GM12878 (cell line): ENCODE measurements around the gene DIP2A. TPM values are rescaled to one million over a fixed set of nuclear protein-coding genes. Genes with fewer than 3 reads are reported as not detected.

ENCODE experiments used
- ATAC-seq: fragments of 200-7000 bp; cut with Tn5 transposase; 3 replicates; pipeline ENCODE4 v1.9.1; 2020; ENCODE audit warnings: mild to moderate bottlenecking, moderate library complexity
- BruUV-seq: library from RNA; stranded (reverse); fragments of 400-500 nt; replicated peaks from 2 replicates; lab custom pipeline; 2021; lab: Mats Ljungman, UMichigan
- CTCF ChIA-PET: fragments of 300-600 bp; sonication (Branson Sonifier 250); formaldehyde crosslinking; extraction: SDS; loops from one replicate; lab custom pipeline; 2021; ENCODE audit warnings: inconsistent platforms; lab: Yijun Ruan, JAX
- POLR2A ChIA-PET: fragments of 350-600 bp; formaldehyde crosslinking; extraction: SDS; loops from one replicate; lab custom pipeline; 2021; ENCODE audit warnings: inconsistent platforms; lab: Charles Lee
- RAD21 ChIA-PET: fragments of 300-600 bp; sonication (Branson Sonifier 250); formaldehyde crosslinking; loops from one replicate; lab custom pipeline; 2023; ENCODE audit warnings: antibody characterized with exemption; ENCODE audit not compliant: unreplicated experiment; lab: Charles Lee
- SMC1A ChIA-PET: fragments of 300-600 bp; sonication (Branson Sonifier 250); formaldehyde crosslinking; loops from one replicate; lab custom pipeline; 2023; ENCODE audit not compliant: unreplicated experiment, uncharacterized antibody; lab: Charles Lee
- DNase-seq: peaks from one replicate; pipeline ENCODE4 v3.0.0-alpha.2; 2011; ENCODE audit warnings: low read depth, low spot score
- FAIRE-seq: peaks from 3 replicates; lab custom pipeline; 2011; peaks lifted over from hg19 to GRCh38; lab: Jason Lieb, UNC
- H2AFZ ChIP-seq: 2 replicates; pipeline ENCODE4 v1.6.0; 2011; ENCODE audit warnings: low read depth, low read length, control low read depth; ENCODE audit not compliant: control insufficient read depth
- H3K27ac ChIP-seq: 2 replicates; pipeline ENCODE4 v1.5.1; 2011; ENCODE audit warnings: control low read depth; ENCODE audit not compliant: control insufficient read depth, insufficient read depth
- H3K27me3 ChIP-seq, 2 experiments: replicated peaks in 1 of 2; 2 replicates each; pipeline versions ENCODE4 v1.6.0 to v1.6.1; 2011; ENCODE audit warnings: low read length in 1 of 2; ENCODE audit not compliant: control insufficient read depth in 2 of 2, insufficient read depth in 2 of 2
- H3K36me3 ChIP-seq, 2 experiments: 2 replicates each; pipeline ENCODE4 v1.5.1; 2011; ENCODE audit warnings: low read length in 1 of 2; ENCODE audit not compliant: control insufficient read depth in 2 of 2, insufficient read depth in 2 of 2
- H3K4me1 ChIP-seq: 2 replicates; pipeline ENCODE4 v1.6.1; 2011; ENCODE audit warnings: mild to moderate bottlenecking, low read length, moderate library complexity, mixed read lengths; ENCODE audit not compliant: control insufficient read depth, insufficient read depth
- H3K4me2 ChIP-seq: 2 replicates; pipeline ENCODE4 v1.6.0; 2011; ENCODE audit warnings: control low read depth; ENCODE audit not compliant: control insufficient read depth, insufficient read depth
- H3K4me3 ChIP-seq: fragments of 200-600 bp; sonication (generic); 2 replicates; pipeline ENCODE4 v1.5.1; 2016
- H3K79me2 ChIP-seq: 2 replicates; pipeline ENCODE4 v1.6.0; 2011; ENCODE audit warnings: low read length; ENCODE audit not compliant: control insufficient read depth, insufficient read depth
- H3K9ac ChIP-seq: 2 replicates; pipeline ENCODE4 v1.8.0; 2011; ENCODE audit warnings: low read length, control low read depth, mixed read lengths; ENCODE audit not compliant: control insufficient read depth, insufficient read depth
- H3K9me3 ChIP-seq: replicated peaks from 3 replicates; pipeline ENCODE4 v1.5.1; 2011; ENCODE audit warnings: mild to moderate bottlenecking, low read length; ENCODE audit not compliant: control insufficient read depth, insufficient read depth
- H4K20me1 ChIP-seq: 2 replicates; pipeline ENCODE4 v1.6.0; 2011; ENCODE audit not compliant: control insufficient read depth, insufficient read depth
- ASH2L ChIP-seq: fragments of 300-600, 200-600 bp; sonication (generic); IDR thresholded peaks from 2 replicates; pipeline ENCODE4 v1.6.1; 2017; ENCODE audit warnings: low read depth, mild to moderate bottlenecking, borderline replicate concordance
- CHD1 ChIP-seq: IDR thresholded peaks from 2 replicates; pipeline ENCODE4 v1.6.1; 2012; ENCODE audit warnings: low read depth, low read length, improper control_type of control experiment
- HDAC2 ChIP-seq: fragments of 200-600 bp; sonication (generic); IDR thresholded peaks from 2 replicates; pipeline ENCODE4 v1.6.1; 2017
- IRF4 ChIP-seq: IDR thresholded peaks from 2 replicates; pipeline ENCODE4 v1.6.1; 2011; ENCODE audit warnings: low read depth, low read length
- MEF2A ChIP-seq: IDR thresholded peaks from 2 replicates; pipeline ENCODE4 v1.6.1; 2011; ENCODE audit warnings: low read depth, mild to moderate bottlenecking, low read length, moderate library complexity; ENCODE audit not compliant: insufficient read depth
- MYC ChIP-seq: IDR thresholded peaks from 2 replicates; pipeline ENCODE4 v1.6.1; 2011; ENCODE audit warnings: mild to moderate bottlenecking, low read length, moderate library complexity, inconsistent platforms; ENCODE audit not compliant: insufficient read depth, insufficient replicate concordance, insufficient read length, severe bottlenecking
- PAX5 ChIP-seq: IDR thresholded peaks from 2 replicates; pipeline ENCODE4 v1.6.1; 2011; ENCODE audit warnings: low read depth, low read length, borderline replicate concordance
- RCOR1 ChIP-seq: conservative IDR thresholded peaks from 2 replicates; pipeline ENCODE4 v1.6.1; 2012; ENCODE audit warnings: low read depth, low read length, improper control_type of control experiment
- RELA ChIP-seq: fragments of 450-650 bp; IDR thresholded peaks from 2 replicates; pipeline ENCODE4 v1.8.0; 2014; ENCODE audit warnings: borderline replicate concordance; ENCODE audit not compliant: partially characterized antibody
- SMAD5 ChIP-seq: IDR thresholded peaks from 2 replicates; pipeline ENCODE4 v1.6.1; 2016; ENCODE audit warnings: antibody characterized with exemption, low read depth
- ZNF274 ChIP-seq: IDR thresholded peaks from one replicate; pipeline ENCODE4 v1.8.0; 2011; ENCODE audit not compliant: insufficient read length, insufficient read depth
- ZZZ3 ChIP-seq: IDR thresholded peaks from 2 replicates; pipeline ENCODE4 v1.6.1; 2011; ENCODE audit warnings: low read depth; ENCODE audit not compliant: control insufficient read depth, insufficient read length
- WGBS: methylation state at CpG from one replicate; pipeline ENCODE4 v1.1.6; 2016; ENCODE audit warnings: low lambda C conversion rate; ENCODE audit not compliant: insufficient replicate concordance, insufficient coverage; ENCODE audit errors: missing lambda C conversion rate; 5-methylcytosine and 5-hydroxymethylcytosine counted together
- in situ Hi-C: fragments of 300-500 bp; cut with MboI; formaldehyde crosslinking; loops from 9 replicates; pipeline ENCODE4 v1.14.3; 2018; ENCODE audit warnings: mixed read lengths
- intact Hi-C: fragments of 100-400 bp; cut with micrococcal nuclease; formaldehyde crosslinking; loops from one replicate; pipeline ENCODE4 v1.14.2; 2022; ENCODE audit not compliant: unreplicated experiment
- polyA plus RNA-seq, 11 experiments: library from polyadenylated mRNA; depleted of rRNA in 4 of 11; unstranded in 6 of 11; stranded (reverse) in 5 of 11; fragments of >200 nt; fragmentation: Nextera tagmentation in 4 of 11; fragmentation: Illumina TruSeq in 1 of 11; extraction: Ambion mirVana in 4 of 11; extraction: Trizol in 1 of 11; gene quantifications; 1 replicate in 1 of 11; 2 replicates in 10 of 11; pipeline versions ENCODE4 v1.2.1 to v1.2.3, GENCODE V29; 2011 to 2016; ENCODE audit warnings: inconsistent platforms in 2 of 11, missing spikeins in 2 of 11, low read depth in 1 of 11
- total RNA-seq, 4 experiments: library from RNA; depleted of rRNA in 3 of 4; stranded (reverse); fragments of >200 nt in 3 of 4; fragmentation: Illumina TruSeq in 1 of 4; extraction: Trizol in 1 of 4; gene quantifications; 2 replicates each; pipeline versions ENCODE4 v1.2.1 to v1.2.3, GENCODE V29; 2013 to 2021
- TF ChIP-seq, protein P1 (sequence below): fragments of 450-650 bp; IDR thresholded peaks from 2 replicates; pipeline ENCODE4 v1.6.1; 2014; ENCODE audit warnings: mild to moderate bottlenecking
- TF ChIP-seq, protein P2 (sequence below): fragments of 450-650 bp; formaldehyde crosslinking; IDR thresholded peaks from 2 replicates; pipeline ENCODE4 v1.4.0; 2022; ENCODE audit warnings: mild to moderate bottlenecking, moderate library complexity
- TF ChIP-seq, protein P3 (sequence below): IDR thresholded peaks from 2 replicates; pipeline ENCODE4 v1.6.1; 2011; ENCODE audit warnings: borderline replicate concordance, low read depth, mild to moderate bottlenecking, moderate library complexity, low read length; ENCODE audit not compliant: insufficient read depth, poor library complexity, severe bottlenecking

DIP2A gene
- total and polyA plus RNA-seq, 10 of the 15 experiments (the other 5 are each of a cell fraction or from before 2014, with no cell fraction given): 1.7 to 25.5 (median 12.2) TPM

DNA sequence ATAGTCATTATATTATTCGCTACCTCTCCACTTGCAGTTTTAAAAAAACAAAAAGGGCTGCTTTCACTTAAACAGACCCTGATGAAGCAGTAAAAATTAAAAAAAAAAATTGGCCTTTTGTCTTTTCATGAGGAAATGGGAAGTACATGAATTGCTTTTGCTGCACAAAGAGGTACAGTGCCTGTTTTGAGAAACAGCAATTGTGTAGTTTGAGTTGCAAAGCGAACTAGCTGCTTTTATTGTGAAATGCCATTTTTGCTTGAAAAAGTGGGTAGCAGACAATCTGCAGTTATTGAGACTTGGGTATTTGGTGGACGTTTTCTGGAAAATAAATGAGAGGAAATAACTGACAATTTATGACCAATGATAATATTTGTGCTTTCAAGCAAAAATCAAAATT, 7.0 kb downstream of the DIP2A start (continued):
- TF ChIP-seq CHD1: no peak
- TF ChIP-seq, protein P1, sequence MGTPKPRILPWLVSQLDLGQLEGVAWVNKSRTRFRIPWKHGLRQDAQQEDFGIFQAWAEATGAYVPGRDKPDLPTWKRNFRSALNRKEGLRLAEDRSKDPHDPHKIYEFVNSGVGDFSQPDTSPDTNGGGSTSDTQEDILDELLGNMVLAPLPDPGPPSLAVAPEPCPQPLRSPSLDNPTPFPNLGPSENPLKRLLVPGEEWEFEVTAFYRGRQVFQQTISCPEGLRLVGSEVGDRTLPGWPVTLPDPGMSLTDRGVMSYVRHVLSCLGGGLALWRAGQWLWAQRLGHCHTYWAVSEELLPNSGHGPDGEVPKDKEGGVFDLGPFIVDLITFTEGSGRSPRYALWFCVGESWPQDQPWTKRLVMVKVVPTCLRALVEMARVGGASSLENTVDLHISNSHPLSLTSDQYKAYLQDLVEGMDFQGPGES: no peak

DNA sequence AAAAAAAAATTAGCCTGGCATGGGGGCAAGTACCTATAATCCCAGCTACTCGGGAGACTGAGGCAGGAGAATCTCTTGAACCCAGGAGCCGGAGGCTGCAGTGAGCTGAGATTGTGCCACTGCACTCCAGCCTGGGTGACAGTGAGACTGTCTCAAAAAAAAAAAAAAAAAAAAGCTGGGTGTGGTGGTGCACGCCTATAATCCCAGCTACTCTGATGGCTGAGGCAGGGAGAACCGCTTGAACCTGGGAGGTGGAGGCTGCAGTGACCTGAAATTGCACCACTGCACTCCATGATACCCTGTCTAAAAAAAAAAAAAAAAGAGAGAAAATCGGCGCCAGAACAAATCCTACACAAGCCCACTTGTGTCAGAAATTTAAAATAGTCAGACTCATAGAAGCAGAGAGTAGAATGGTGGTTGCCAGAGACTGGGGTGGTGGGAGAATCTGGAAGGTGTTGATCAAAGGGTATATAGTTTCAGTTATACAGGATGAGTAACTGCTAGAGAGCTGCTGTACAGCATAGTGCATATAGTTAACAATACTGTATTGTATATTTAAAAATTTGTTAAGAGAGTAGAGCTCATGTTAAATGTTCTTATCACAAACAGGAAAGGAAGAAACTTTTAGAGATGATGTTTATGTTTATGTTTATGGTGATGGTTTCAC, 9.6 kb downstream of the DIP2A start:
- intact Hi-C loops: no loop called here
- ChIA-PET RAD21 (interaction anchor here (0.8 kb wide), 1 partner anchor 34 kb away, joined by 3 read pairs; no protein-coding TSS in a partner anchor), SMC1A (interaction anchor here (1.8 to 1.9 kb wide), 2 partner anchors 11 to 32 kb away, joined by 4 to 6 read pairs; no protein-coding TSS in a partner anchor), CTCF (interaction anchor here (1.5 kb wide), 1 partner anchor 32 kb away, joined by 4 read pairs; no protein-coding TSS in a partner anchor), POLR2A (interaction anchor here (0.7 kb wide), 1 partner anchor 9 kb away, joined by 3 read pairs; no protein-coding TSS in a partner anchor)
- Histone ChIP-seq H3K79me2 (no peaks in the 10 kb centered on the region; the same call in 1 of the 2 replicates), H3K27me3 (no peaks in the 10 kb centered on the region), H2AFZ (no peak overlapping the region), H3K36me3 (peaks cover 0 to 4% of the 10 kb centered on the region in 2 experiments; a peak in 1 of 4 replicates), H3K27ac (no peak overlapping the region), H3K4me1 (no peaks in the 10 kb centered on the region; the same call in none of the 2 replicates), H4K20me1 (no peaks in the 10 kb centered on the region), H3K9me3 (no peaks in the 10 kb centered on the region), H3K9ac (no peak overlapping the region), H3K4me3 (no peak overlapping the region), H3K4me2 (no peak overlapping the region)
- DNase-seq (no peak), FAIRE-seq (no peak), ATAC-seq (no peak)
- 100% methylated on average over 4 of the region's 6 CpGs for WGBS
- BruUV-seq: no TSS peak
- in situ Hi-C loops: no loop called here
- TF ChIP-seq HDAC2 (no peak), IRF4 (no peak), SMAD5 (no peak), ASH2L (no peak), ZZZ3 (no peak), MYC (no peak), ZNF274 (no peak), MEF2A (no peak), RELA (no peak), PAX5 (no peak), RCOR1 (no peak)
- TF ChIP-seq, protein P2, sequence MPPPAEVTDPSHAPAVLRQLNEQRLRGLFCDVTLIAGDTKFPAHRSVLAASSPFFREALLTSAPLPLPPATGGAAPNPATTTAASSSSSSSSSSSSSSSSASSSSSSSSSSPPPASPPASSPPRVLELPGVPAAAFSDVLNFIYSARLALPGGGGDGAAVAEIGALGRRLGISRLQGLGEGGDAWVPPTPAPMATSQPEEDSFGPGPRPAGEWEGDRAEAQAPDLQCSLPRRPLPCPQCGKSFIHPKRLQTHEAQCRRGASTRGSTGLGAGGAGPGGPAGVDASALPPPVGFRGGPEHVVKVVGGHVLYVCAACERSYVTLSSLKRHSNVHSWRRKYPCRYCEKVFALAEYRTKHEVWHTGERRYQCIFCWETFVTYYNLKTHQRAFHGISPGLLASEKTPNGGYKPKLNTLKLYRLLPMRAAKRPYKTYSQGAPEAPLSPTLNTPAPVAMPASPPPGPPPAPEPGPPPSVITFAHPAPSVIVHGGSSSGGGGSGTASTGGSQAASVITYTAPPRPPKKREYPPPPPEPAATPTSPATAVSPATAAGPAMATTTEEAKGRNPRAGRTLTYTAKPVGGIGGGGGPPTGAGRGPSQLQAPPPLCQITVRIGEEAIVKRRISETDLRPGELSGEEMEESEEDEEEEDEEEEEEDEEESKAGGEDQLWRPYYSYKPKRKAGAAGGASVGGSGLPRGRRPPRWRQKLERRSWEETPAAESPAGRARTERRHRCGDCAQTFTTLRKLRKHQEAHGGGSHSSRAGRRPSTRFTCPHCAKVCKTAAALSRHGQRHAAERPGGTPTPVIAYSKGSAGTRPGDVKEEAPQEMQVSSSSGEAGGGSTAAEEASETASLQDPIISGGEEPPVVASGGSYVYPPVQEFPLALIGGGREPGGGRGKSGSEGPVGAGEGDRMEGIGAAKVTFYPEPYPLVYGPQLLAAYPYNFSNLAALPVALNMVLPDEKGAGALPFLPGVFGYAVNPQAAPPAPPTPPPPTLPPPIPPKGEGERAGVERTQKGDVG (CRISPR knock-in tag): no peak
- TF ChIP-seq, protein P3, sequence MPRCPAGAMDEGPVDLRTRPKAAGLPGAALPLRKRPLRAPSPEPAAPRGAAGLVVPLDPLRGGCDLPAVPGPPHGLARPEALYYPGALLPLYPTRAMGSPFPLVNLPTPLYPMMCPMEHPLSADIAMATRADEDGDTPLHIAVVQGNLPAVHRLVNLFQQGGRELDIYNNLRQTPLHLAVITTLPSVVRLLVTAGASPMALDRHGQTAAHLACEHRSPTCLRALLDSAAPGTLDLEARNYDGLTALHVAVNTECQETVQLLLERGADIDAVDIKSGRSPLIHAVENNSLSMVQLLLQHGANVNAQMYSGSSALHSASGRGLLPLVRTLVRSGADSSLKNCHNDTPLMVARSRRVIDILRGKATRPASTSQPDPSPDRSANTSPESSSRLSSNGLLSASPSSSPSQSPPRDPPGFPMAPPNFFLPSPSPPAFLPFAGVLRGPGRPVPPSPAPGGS: no peak
